ENCODE measurements around the gene CCDC197.

DNA sequence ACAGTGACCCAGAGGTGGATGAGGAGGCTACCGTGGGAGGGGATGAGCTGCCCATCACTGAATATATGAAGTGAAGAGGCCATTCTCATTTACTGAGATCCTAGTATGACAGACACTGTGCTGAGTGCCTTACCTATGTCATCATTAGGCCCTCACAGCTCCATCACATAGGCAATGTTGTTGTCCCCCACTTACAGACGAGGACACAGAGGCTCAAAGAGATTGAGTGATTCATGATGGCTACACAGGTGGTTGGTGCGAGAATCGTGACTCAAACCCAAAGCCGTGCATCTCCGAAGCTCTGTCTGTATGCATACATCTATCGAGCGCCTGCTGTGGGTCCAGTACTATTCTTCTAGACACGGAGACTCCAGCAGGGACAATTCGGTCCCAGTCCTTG, 5.9 kb upstream of the CCDC197 start:
- TF ChIP-seq POLR2A (IDR thresholded peaks at IDR 0.05), result no peak
- TF ChIP-seq, protein P1, sequence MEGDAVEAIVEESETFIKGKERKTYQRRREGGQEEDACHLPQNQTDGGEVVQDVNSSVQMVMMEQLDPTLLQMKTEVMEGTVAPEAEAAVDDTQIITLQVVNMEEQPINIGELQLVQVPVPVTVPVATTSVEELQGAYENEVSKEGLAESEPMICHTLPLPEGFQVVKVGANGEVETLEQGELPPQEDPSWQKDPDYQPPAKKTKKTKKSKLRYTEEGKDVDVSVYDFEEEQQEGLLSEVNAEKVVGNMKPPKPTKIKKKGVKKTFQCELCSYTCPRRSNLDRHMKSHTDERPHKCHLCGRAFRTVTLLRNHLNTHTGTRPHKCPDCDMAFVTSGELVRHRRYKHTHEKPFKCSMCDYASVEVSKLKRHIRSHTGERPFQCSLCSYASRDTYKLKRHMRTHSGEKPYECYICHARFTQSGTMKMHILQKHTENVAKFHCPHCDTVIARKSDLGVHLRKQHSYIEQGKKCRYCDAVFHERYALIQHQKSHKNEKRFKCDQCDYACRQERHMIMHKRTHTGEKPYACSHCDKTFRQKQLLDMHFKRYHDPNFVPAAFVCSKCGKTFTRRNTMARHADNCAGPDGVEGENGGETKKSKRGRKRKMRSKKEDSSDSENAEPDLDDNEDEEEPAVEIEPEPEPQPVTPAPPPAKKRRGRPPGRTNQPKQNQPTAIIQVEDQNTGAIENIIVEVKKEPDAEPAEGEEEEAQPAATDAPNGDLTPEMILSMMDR (IDR thresholded peaks at IDR 0.05), result no peak
- no peak for TF ChIP-seq POLR2AphosphoS5 (IDR thresholded peaks at IDR 0.05)

All from prostate gland (tissue), 2 donors.